Measurements from ENCODE around the gene HAPLN3.

DNA sequence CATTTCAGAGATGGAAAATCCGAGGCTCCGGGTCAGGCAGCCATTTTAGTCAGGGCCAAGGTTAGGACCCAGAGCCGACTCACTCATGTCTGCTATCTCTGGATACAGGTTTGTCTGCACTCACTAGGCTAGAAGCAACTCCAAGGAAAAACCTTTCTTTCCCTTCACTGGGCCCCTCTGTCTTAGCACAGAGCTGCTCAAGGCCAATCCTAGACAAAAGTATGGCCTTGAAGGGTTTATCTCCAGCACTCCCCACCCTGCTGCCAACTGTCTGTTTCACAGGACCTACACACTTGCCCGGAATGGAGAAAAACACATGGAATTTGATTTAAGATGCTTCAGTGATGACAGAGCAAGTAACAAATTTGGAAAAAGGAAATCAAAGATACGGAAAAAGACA is 66.6 kb downstream of the HAPLN3 start:
- TF ChIP-seq TAF1 (conservative IDR thresholded peaks at IDR 0.05) (no peak), CTCF (IDR thresholded peaks at IDR 0.05; ENCODE audit: low read depth, low read length, missing input control) (no peak), RAD21 (IDR thresholded peaks at IDR 0.05) (no peak), RXRA (IDR thresholded peaks at IDR 0.05) (no peak), JUND (IDR thresholded peaks at IDR 0.05) (no peak), SP1 (IDR thresholded peaks at IDR 0.05) (no peak)
- TF ChIP-seq, protein P1, sequence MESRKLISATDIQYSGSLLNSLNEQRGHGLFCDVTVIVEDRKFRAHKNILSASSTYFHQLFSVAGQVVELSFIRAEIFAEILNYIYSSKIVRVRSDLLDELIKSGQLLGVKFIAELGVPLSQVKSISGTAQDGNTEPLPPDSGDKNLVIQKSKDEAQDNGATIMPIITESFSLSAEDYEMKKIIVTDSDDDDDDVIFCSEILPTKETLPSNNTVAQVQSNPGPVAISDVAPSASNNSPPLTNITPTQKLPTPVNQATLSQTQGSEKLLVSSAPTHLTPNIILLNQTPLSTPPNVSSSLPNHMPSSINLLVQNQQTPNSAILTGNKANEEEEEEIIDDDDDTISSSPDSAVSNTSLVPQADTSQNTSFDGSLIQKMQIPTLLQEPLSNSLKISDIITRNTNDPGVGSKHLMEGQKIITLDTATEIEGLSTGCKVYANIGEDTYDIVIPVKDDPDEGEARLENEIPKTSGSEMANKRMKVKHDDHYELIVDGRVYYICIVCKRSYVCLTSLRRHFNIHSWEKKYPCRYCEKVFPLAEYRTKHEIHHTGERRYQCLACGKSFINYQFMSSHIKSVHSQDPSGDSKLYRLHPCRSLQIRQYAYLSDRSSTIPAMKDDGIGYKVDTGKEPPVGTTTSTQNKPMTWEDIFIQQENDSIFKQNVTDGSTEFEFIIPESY (IDR thresholded peaks at IDR 0.05): no peak

All from liver (tissue), 3 donors.